DOHH2 (cell line): ENCODE data around the gene ANKRD65.

Experiments
- H3F3A ChIP-seq: fragments of 200-600 bp; sonication (generic), shearing (Covaris generic); 2 replicates; pipeline ENCODE4 v1.6.0; 2016; ENCODE audit warnings: antibody characterized with exemption, mild to moderate bottlenecking; ENCODE audit not compliant: control insufficient read depth, insufficient read depth
- H3K27ac ChIP-seq: fragments of 200-600 bp; sonication (generic); 2 replicates; pipeline ENCODE4 v1.5.1; 2014; ENCODE audit warnings: low read depth, mild to moderate bottlenecking, low read length, moderate library complexity
- H3K27me3 ChIP-seq: fragments of 200-600 bp; sonication (generic); 2 replicates; pipeline ENCODE4 v1.6.1; 2014; ENCODE audit warnings: mild to moderate bottlenecking, low read length, mixed read lengths; ENCODE audit not compliant: control insufficient read depth
- H3K36me3 ChIP-seq: fragments of 200-600 bp; sonication (generic); 2 replicates; pipeline ENCODE4 v1.6.1; 2014; ENCODE audit warnings: mild to moderate bottlenecking, low read length, moderate library complexity, mixed read lengths; ENCODE audit not compliant: control insufficient read depth
- H3K4me1 ChIP-seq: fragments of 200-600 bp; sonication (generic); 2 replicates; pipeline ENCODE4 v1.6.1; 2014; ENCODE audit warnings: mild to moderate bottlenecking, low read length, mixed read lengths; ENCODE audit not compliant: control insufficient read depth
- H3K4me2 ChIP-seq: fragments of 200-600 bp; sonication (generic); 2 replicates; pipeline ENCODE4 v1.6.0; 2014; ENCODE audit warnings: mild to moderate bottlenecking, low read length, moderate library complexity
- H3K4me3 ChIP-seq: fragments of 200-600 bp; sonication (generic); 2 replicates; pipeline ENCODE4 v1.5.1; 2014; ENCODE audit warnings: mild to moderate bottlenecking, low read length, mixed read lengths
- H3K79me2 ChIP-seq: fragments of 200-600 bp; sonication (generic); 2 replicates; pipeline ENCODE4 v1.6.1; 2014; ENCODE audit warnings: mild to moderate bottlenecking, low read length, mixed read lengths; ENCODE audit not compliant: control insufficient read depth
- H3K9me2 ChIP-seq: fragments of 200-600 bp; sonication (generic); replicated peaks from 2 replicates; pipeline ENCODE4 v1.6.1; 2014; ENCODE audit warnings: mild to moderate bottlenecking, low read length, mixed read lengths; ENCODE audit not compliant: control insufficient read depth
- H3K9me3 ChIP-seq: fragments of 200-600 bp; sonication (generic); 2 replicates; pipeline ENCODE4 v1.6.1; 2014; ENCODE audit warnings: antibody characterized with exemption, low read length, mixed read lengths; ENCODE audit not compliant: control insufficient read depth, insufficient read depth
- H4K20me1 ChIP-seq: fragments of 200-600 bp; sonication (generic); 2 replicates; pipeline ENCODE4 v1.6.0; 2014; ENCODE audit warnings: low read depth, mild to moderate bottlenecking, antibody characterized with exemption, low read length, moderate library complexity; ENCODE audit not compliant: control insufficient read depth, insufficient read depth
- EZH2phosphoT487 ChIP-seq: fragments of 200-600 bp; sonication (generic); IDR thresholded peaks from 2 replicates; pipeline ENCODE4 v1.6.1; 2017; ENCODE audit warnings: borderline replicate concordance, mild to moderate bottlenecking, antibody characterized with exemption, low read length, moderate library complexity, mixed read lengths
- TF ChIP-seq, protein P1 (sequence below): fragments of 200-600 bp; sonication (generic); IDR thresholded peaks from one replicate; pipeline ENCODE4 v1.5.1; 2014; ENCODE audit warnings: antibody characterized with exemption, mild to moderate bottlenecking, low read depth, low read length; ENCODE audit not compliant: poor library complexity, severe bottlenecking

ANKRD65 gene

DNA sequence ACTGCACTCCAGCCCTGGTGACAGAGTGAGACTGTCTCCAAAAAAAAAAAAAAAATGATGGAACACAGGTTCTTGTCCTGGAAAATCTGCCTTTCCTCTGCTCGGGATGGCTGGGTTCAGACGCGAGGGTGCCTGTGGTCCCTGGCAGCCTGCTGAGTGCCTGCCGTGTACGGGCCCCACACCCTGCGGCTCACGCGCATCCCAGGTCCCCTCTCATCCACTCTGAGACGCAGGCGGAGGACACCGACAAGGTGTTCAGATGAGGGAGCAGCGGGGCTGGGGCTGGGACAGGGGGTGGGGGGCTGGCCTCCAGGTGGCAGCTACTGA, 4.3 kb upstream of the ANKRD65 start:
- H3K4me2 ChIP-seq = no peak overlapping the region
- H3K27me3 ChIP-seq = peaks cover 25% of the 10 kb centered on the region
- no peaks in the 10 kb centered on the region for H3K4me1 ChIP-seq

DNA sequence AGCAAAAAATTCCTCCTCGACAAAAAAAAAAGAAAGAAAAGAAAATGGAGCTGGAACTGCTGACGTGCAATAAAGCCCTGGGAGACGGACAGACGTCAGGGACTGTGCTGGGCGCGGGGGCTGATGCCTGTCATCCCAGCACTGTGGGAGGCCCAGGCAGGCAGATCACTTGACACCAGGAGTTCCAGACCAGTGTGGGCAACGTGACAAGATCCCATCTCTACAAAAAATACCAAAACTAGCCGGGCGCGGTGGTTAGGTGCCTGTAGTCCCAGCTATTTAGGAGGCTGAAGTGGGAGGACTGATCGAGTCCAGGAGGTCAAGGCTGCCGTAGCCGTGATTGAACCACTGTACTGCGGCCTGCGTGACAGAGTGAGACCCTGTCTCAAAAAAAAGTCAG, 3.6 kb upstream of the ANKRD65 start:
- TF ChIP-seq EZH2phosphoT487 = no peak
- TF ChIP-seq, protein P1, sequence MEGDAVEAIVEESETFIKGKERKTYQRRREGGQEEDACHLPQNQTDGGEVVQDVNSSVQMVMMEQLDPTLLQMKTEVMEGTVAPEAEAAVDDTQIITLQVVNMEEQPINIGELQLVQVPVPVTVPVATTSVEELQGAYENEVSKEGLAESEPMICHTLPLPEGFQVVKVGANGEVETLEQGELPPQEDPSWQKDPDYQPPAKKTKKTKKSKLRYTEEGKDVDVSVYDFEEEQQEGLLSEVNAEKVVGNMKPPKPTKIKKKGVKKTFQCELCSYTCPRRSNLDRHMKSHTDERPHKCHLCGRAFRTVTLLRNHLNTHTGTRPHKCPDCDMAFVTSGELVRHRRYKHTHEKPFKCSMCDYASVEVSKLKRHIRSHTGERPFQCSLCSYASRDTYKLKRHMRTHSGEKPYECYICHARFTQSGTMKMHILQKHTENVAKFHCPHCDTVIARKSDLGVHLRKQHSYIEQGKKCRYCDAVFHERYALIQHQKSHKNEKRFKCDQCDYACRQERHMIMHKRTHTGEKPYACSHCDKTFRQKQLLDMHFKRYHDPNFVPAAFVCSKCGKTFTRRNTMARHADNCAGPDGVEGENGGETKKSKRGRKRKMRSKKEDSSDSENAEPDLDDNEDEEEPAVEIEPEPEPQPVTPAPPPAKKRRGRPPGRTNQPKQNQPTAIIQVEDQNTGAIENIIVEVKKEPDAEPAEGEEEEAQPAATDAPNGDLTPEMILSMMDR = no peak
- Histone ChIP-seq H3K4me1 (no peaks in the 10 kb centered on the region), H3K27ac (no peak overlapping the region)

More for the DNA sequence above, 4.3 kb upstream of the ANKRD65 start:
- Histone ChIP-seq H3K27ac (no peak overlapping the region), H3K36me3 (no peaks in the 10 kb centered on the region), H3K79me2 (no peaks in the 10 kb centered on the region), H3K9me3 (no peaks in the 10 kb centered on the region), H4K20me1 (0 out of 2 replicates have a peak, but pooled peaks cover 3% of the 10 kb centered on the region), H3K9me2 (no peaks in the 10 kb centered on the region), H3K4me3 (no peak overlapping the region), H3F3A (no peaks in the 10 kb centered on the region)
- no peak for TF ChIP-seq EZH2phosphoT487
- TF ChIP-seq, protein P1 = no peak

DNA sequence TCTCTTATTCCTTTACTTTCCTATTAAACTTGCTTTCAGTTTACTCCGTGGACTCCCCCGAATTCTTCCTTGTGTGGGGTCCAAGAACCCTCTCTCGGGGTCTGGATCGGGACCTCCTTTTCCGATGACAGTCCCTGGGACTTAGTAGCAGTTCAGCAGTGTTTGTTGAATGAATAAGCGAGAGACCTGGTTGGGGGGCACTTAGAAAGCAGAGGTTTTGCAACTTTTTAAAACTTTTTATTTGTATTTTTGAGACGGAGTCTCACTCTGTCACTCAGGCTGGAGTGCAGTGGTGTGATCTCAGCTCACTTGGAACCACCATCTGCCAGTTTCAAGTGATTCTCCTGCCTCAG, 2.1 kb upstream of the ANKRD65 start:
- Histone ChIP-seq H3K9me3 (no peaks in the 10 kb centered on the region), H3K4me3 (no peak overlapping the region), H3K27ac (no peak overlapping the region), H3F3A (no peaks in the 10 kb centered on the region), H3K4me1 (no peaks in the 10 kb centered on the region), H3K27me3 (peaks cover 17% of the 10 kb centered on the region), H3K79me2 (no peaks in the 10 kb centered on the region), H4K20me1 (0 out of 2 replicates have a peak, but pooled peaks cover 3% of the 10 kb centered on the region), H3K36me3 (no peaks in the 10 kb centered on the region), H3K9me2 (no peaks in the 10 kb centered on the region), H3K4me2 (no peak overlapping the region)
- TF ChIP-seq, protein P1 = no peak
- TF ChIP-seq EZH2phosphoT487 = no peak

More for the DNA sequence above, 3.6 kb upstream of the ANKRD65 start:
- no peaks in the 10 kb centered on the region for H3F3A ChIP-seq
- H3K4me3 ChIP-seq = no peak overlapping the region
- H3K4me2 ChIP-seq = no peak overlapping the region
- no peaks in the 10 kb centered on the region for H3K9me3 ChIP-seq
- H3K27me3 ChIP-seq = peaks cover 19% of the 10 kb centered on the region
- H3K79me2 ChIP-seq = no peaks in the 10 kb centered on the region
- H4K20me1 ChIP-seq = 0 out of 2 replicates have a peak, but pooled peaks cover 3% of the 10 kb centered on the region
- no peaks in the 10 kb centered on the region for H3K9me2 ChIP-seq
- no peaks in the 10 kb centered on the region for H3K36me3 ChIP-seq
